Right atrium auricular region (tissue), 2 donors: ENCODE results near the gene IGSF9B. TPM values are rescaled to one million over a fixed set of nuclear protein-coding genes. Genes with fewer than 3 reads are reported as not detected.
"Not testable (repeated sequence)": the region's sequence is repeated elsewhere in the genome, so short reads cannot be mapped to it uniquely, and the experiment has no call there.

Experiments used
- DNase-seq: peaks from one replicate; pipeline ENCODE4 v3.0.0-alpha.2; 2019; ENCODE audit warnings: low spot score
- H3K27ac ChIP-seq, 2 donors: fragments of 200-600 bp; sonication (generic); 1 replicate in 1 of 2; 2 replicates in 1 of 2; pipeline ENCODE4 v1.5.1; 2016 to 2019
- H3K27me3 ChIP-seq, 2 donors: fragments of 200-600 bp; sonication (generic); one replicate each; pipeline versions ENCODE4 v1.5.1 to v1.6.0; 2017 to 2019
- H3K36me3 ChIP-seq: fragments of 200-600 bp; sonication (generic); one replicate; pipeline ENCODE4 v1.5.1; 2016
- H3K4me1 ChIP-seq, 2 donors: fragments of 200-600 bp; sonication (generic); one replicate each; pipeline versions ENCODE4 v1.5.1 to v1.6.0; 2017 to 2019
- H3K4me3 ChIP-seq, 2 donors: fragments of 200-600 bp; sonication (generic); 1 replicate in 1 of 2; 2 replicates in 1 of 2; pipeline ENCODE4 v1.5.1; 2017 to 2019; ENCODE audit warnings: mild to moderate bottlenecking in 1 of 2, moderate library complexity in 1 of 2
- H3K9me3 ChIP-seq, 2 donors: fragments of 200-600 bp; sonication (generic); one replicate each; pipeline ENCODE4 v1.5.1; 2019
- total RNA-seq, 2 donors: library from RNA; depleted of rRNA; stranded (reverse); fragments of >200 nt; gene quantifications; one replicate each; pipeline ENCODE4 v1.1.0, GENCODE V29; 2016
- TF ChIP-seq, protein P1 (sequence below), 2 donors: fragments of 200-600 bp; sonication (generic); IDR thresholded peaks; one replicate each; pipeline ENCODE4 v1.5.1; 2019; ENCODE audit warnings: antibody characterized with exemption in 2 of 2

The IGSF9B gene, protein sequence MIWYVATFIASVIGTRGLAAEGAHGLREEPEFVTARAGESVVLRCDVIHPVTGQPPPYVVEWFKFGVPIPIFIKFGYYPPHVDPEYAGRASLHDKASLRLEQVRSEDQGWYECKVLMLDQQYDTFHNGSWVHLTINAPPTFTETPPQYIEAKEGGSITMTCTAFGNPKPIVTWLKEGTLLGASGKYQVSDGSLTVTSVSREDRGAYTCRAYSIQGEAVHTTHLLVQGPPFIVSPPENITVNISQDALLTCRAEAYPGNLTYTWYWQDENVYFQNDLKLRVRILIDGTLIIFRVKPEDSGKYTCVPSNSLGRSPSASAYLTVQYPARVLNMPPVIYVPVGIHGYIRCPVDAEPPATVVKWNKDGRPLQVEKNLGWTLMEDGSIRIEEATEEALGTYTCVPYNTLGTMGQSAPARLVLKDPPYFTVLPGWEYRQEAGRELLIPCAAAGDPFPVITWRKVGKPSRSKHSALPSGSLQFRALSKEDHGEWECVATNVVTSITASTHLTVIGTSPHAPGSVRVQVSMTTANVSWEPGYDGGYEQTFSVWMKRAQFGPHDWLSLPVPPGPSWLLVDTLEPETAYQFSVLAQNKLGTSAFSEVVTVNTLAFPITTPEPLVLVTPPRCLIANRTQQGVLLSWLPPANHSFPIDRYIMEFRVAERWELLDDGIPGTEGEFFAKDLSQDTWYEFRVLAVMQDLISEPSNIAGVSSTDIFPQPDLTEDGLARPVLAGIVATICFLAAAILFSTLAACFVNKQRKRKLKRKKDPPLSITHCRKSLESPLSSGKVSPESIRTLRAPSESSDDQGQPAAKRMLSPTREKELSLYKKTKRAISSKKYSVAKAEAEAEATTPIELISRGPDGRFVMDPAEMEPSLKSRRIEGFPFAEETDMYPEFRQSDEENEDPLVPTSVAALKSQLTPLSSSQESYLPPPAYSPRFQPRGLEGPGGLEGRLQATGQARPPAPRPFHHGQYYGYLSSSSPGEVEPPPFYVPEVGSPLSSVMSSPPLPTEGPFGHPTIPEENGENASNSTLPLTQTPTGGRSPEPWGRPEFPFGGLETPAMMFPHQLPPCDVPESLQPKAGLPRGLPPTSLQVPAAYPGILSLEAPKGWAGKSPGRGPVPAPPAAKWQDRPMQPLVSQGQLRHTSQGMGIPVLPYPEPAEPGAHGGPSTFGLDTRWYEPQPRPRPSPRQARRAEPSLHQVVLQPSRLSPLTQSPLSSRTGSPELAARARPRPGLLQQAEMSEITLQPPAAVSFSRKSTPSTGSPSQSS (N-terminal part only)
- 10 to 100 TPM; 17.2 to 32.1 TPM for total RNA-seq

GRCh38 chr11:133956650-133957633, at the start of gene IGSF9B:
Gene IGSF9B (minus strand): TSS chr11:133956968. CDS start chr11:133956754, 214 bp downstream.
- peak within 1 kb of the TSS; percentile 86 to 95 for H3K27ac ChIP-seq
- no peaks in the 10 kb centered on the region for H3K27me3 ChIP-seq
- H3K36me3 ChIP-seq = no peaks in the 10 kb centered on the region
- peak; percentile 81 for DNase-seq
- peaks cover 0 to 58% of the 10 kb centered on the region in 2 donors for H3K4me1 ChIP-seq
- TF ChIP-seq, protein P1, sequence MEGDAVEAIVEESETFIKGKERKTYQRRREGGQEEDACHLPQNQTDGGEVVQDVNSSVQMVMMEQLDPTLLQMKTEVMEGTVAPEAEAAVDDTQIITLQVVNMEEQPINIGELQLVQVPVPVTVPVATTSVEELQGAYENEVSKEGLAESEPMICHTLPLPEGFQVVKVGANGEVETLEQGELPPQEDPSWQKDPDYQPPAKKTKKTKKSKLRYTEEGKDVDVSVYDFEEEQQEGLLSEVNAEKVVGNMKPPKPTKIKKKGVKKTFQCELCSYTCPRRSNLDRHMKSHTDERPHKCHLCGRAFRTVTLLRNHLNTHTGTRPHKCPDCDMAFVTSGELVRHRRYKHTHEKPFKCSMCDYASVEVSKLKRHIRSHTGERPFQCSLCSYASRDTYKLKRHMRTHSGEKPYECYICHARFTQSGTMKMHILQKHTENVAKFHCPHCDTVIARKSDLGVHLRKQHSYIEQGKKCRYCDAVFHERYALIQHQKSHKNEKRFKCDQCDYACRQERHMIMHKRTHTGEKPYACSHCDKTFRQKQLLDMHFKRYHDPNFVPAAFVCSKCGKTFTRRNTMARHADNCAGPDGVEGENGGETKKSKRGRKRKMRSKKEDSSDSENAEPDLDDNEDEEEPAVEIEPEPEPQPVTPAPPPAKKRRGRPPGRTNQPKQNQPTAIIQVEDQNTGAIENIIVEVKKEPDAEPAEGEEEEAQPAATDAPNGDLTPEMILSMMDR (IDR thresholded peaks at IDR 0.05) = no peak
- peak within 1 kb of the TSS; percentile 56 to 67 for H3K4me3 ChIP-seq
- no peaks in the 10 kb centered on the region for H3K9me3 ChIP-seq

DNA sequence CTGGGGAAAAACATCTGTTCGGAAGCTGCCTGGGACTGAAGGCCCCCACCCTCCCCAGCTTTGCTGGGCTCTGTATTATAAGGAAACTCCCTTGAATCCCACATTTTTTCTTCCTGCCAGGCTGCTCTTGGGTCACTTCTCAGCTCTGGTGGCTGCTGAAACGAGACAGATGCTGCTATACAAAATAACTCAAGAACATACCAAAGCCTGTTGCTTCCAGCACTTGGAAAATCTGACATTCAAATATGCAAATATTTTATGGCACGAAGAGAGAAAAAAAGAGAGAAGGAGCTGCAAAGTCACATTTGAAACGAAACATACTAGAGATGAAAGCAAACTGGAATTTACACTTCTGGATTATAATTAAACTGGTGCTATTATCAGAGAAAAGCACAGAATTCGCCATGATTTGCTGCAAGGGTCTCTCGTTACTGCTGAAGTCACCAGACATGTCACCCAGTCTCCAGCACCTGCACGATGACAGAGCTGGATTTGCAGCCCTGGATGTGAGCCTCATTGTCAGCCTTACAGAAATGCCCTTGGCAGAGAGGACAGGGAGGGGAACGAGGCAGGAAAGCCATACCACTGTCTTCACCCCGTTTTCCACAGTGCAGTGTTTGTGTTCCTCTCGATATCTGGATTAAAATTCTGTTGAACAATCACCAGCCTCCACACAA, 47.9 kb upstream of the IGSF9B start:
- no peaks in the 10 kb centered on the region for H3K36me3 ChIP-seq
- H3K4me3 ChIP-seq = no peak overlapping the region
- peak overlapping the region; percentile 37 for H3K27ac ChIP-seq
- peaks cover 0 to 13% of the 10 kb centered on the region in 2 donors for H3K4me1 ChIP-seq
- no peaks in the 10 kb centered on the region for H3K9me3 ChIP-seq
- no peak for DNase-seq
- no peaks in the 10 kb centered on the region for H3K27me3 ChIP-seq
- TF ChIP-seq, protein P1 (IDR thresholded peaks at IDR 0.05) = no peak

DNA sequence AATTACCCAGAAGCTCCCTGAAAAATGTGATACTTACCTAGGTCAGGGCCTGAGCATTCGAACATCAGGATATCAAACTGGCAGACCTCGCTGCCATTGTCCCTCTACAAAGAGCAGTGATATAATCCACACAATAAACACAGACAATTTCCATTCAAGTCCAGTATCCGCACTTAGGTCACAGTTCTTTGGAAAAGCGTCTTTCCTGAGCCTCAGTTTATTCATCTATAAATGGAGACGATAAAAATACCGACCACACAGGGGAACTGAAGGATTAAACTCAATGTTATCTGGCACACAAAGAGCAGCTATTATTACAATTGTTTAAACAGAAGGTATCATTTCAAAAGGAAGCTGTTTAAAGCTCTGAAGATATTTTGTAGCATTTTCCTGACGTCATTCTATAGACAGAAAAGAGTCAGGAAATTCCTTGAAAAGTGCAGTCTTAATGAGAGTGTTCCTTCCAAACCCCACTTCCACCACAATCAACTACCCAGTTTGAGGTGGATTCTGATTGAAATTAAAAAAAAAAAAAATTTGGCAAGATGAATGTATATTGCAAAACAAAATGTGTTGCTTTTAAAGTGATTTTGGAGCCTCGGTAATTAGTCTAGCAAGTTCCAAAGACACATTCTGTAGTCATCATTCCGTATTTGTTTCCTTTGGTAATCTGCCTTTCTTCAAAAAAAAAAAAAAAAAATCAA, 47.2 kb upstream of the IGSF9B start:
- TF ChIP-seq, protein P1 (IDR thresholded peaks at IDR 0.05) = no peak
- H3K36me3 ChIP-seq = no peaks in the 10 kb centered on the region
- no peaks in the 10 kb centered on the region for H3K27me3 ChIP-seq
- H3K4me3 ChIP-seq = no peak overlapping the region
- peaks cover 0 to 13% of the 10 kb centered on the region in 2 donors for H3K4me1 ChIP-seq
- peak overlapping the region; percentile 37 for H3K27ac ChIP-seq
- no peaks in the 10 kb centered on the region for H3K9me3 ChIP-seq
- no peak for DNase-seq

DNA sequence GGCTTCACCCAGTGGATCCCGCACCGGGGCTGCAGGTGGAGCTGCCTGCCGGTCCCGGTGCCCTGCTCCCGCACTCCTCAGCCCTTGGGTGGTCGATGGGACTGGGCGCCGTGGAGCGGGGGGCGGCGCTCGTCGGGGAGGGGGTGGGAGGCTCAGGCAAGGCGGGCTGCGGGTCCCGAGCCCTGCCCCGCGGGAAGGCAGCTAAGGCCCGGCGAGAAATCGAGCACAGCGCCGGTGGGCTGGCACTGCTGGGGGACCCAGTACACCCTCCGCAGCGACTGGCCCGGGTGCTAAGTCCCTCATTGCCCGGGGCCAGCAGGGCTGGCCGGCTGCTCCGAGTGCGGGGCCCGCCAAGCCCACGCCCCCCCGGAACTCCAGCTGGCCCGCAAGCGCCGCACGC, 46.1 kb upstream of the IGSF9B start:
- Histone ChIP-seq H3K4me1 (peaks cover 0 to 13% of the 10 kb centered on the region in 2 donors), H3K27ac (peak overlapping the region in 1 of 2 donors; percentile 10)
- H3K36me3 ChIP-seq, H3K9me3 ChIP-seq, H3K27me3 ChIP-seq, DNase-seq, H3K4me3 ChIP-seq: not testable (repeated sequence)

DNA sequence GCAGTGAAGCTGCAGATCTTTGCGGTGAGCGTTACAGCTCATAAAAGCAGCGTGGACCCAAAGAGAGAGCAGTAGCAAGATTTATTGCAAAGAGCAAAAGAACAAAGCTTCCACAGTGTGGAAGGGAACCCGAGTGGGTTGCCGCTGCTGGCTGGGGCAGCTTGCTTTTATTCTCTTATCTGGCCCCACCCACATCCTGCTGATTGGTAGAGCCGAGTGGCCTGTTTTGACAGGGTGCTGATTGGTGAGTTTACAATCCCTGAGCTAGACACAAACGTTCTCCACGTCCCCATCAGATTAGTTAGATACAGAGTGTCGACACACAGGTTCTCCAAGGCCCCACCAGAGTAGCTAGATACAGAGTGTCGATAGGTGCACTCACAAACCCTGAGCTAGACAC, 45.6 kb upstream of the IGSF9B start:
- not testable (repeated sequence) for H3K36me3 ChIP-seq, H3K27me3 ChIP-seq, DNase-seq, H3K27ac ChIP-seq, H3K9me3 ChIP-seq, H3K4me3 ChIP-seq
- peaks cover 0 to 13% of the 10 kb centered on the region in 2 donors for H3K4me1 ChIP-seq
